Naive thymus-derived CD4-positive, alpha-beta T cell (primary cell): ENCODE results near the gene CDH4. TPM values are rescaled to one million over a fixed set of nuclear protein-coding genes. Genes with fewer than 3 reads are reported as not detected.
"Not testable (repeated sequence)": the region's sequence is repeated elsewhere in the genome, so short reads cannot be mapped to it uniquely, and the experiment has no call there.

Source experiments
- ATAC-seq: fragments of 150-1000 bp; cut with Tn5 transposase; 2 replicates; pipeline ENCODE4 v1.10.0; 2021; ENCODE audit warnings: mild to moderate bottlenecking, moderate library complexity
- CTCF ChIA-PET: fragments of 350-600 bp; sonication (Branson Sonifier 250); formaldehyde crosslinking; loops from one replicate; lab custom pipeline; 2021; ENCODE audit warnings: antibody characterized with exemption; lab: Charles Lee
- POLR2A ChIA-PET: fragments of 350-600 bp; sonication (Branson Sonifier 250); formaldehyde crosslinking; loops from one replicate; lab custom pipeline; 2021; ENCODE audit warnings: antibody characterized with exemption, inconsistent platforms; lab: Charles Lee
- DNase-seq, 9 donors: peaks; one replicate each; pipeline versions ENCODE4 v3.0.0 to v3.0.0-alpha.2; 2020 to 2022; ENCODE audit warnings: mixed read lengths in 1 of 9
- H3K27ac ChIP-seq: one replicate; pipeline ENCODE4 v1.7.0; 2013; ENCODE audit warnings: mild to moderate bottlenecking, low read depth, low read length, moderate library complexity
- H3K27me3 ChIP-seq, 2 donors: one replicate each; pipeline ENCODE4 v1.7.0; 2013; ENCODE audit warnings: low read length in 2 of 2, mild to moderate bottlenecking in 2 of 2, moderate library complexity in 2 of 2; ENCODE audit not compliant: control insufficient read depth in 2 of 2, insufficient read depth in 2 of 2
- H3K36me3 ChIP-seq, 3 experiments: 1 replicate in 2 of 3; 2 replicates in 1 of 3; pipeline ENCODE4 v1.7.0; 2013; ENCODE audit warnings: low read length in 3 of 3, mild to moderate bottlenecking in 3 of 3, moderate library complexity in 1 of 3; ENCODE audit not compliant: insufficient read depth in 3 of 3, control insufficient read depth in 2 of 3
- H3K4me1 ChIP-seq, 2 donors: one replicate each; pipeline ENCODE4 v1.7.0; 2013; ENCODE audit warnings: low read length in 2 of 2, mild to moderate bottlenecking in 2 of 2, moderate library complexity in 1 of 2; ENCODE audit not compliant: control insufficient read depth in 2 of 2, insufficient read depth in 2 of 2
- H3K4me3 ChIP-seq: 2 replicates; pipeline ENCODE4 v1.7.0; 2013; ENCODE audit warnings: mild to moderate bottlenecking, low read length
- H3K9me3 ChIP-seq, 3 experiments: 1 replicate in 2 of 3; 2 replicates in 1 of 3; pipeline ENCODE4 v1.7.0; 2013; ENCODE audit warnings: low read length in 3 of 3; ENCODE audit not compliant: control insufficient read depth in 2 of 3
- H3K27ac Mint-ChIP-seq, 9 donors: one replicate each; pipeline ENCODE4 v1.8.0; 2020 to 2022; ENCODE audit warnings: mixed read lengths in 9 of 9, mild to moderate bottlenecking in 8 of 9, moderate library complexity in 5 of 9, inconsistent platforms in 2 of 9
- H3K27me3 Mint-ChIP-seq, 5 donors: one replicate each; pipeline ENCODE4 v1.8.0; 2021 to 2022; ENCODE audit warnings: mixed read lengths in 5 of 5, mild to moderate bottlenecking in 1 of 5
- H3K36me3 Mint-ChIP-seq, 5 donors: one replicate each; pipeline ENCODE4 v1.8.0; 2020 to 2022; ENCODE audit warnings: mixed read lengths in 5 of 5, mild to moderate bottlenecking in 3 of 5, inconsistent platforms in 1 of 5
- H3K4me1 Mint-ChIP-seq, 7 donors: one replicate each; pipeline ENCODE4 v1.8.0; 2020 to 2022; ENCODE audit warnings: mixed read lengths in 7 of 7, mild to moderate bottlenecking in 3 of 7, inconsistent platforms in 1 of 7
- H3K4me3 Mint-ChIP-seq, 10 donors: one replicate each; pipeline ENCODE4 v1.8.0; 2020 to 2022; ENCODE audit warnings: mild to moderate bottlenecking in 10 of 10, mixed read lengths in 10 of 10, moderate library complexity in 6 of 10, inconsistent platforms in 2 of 10
- H3K9me3 Mint-ChIP-seq, 11 donors: one replicate each; pipeline ENCODE4 v1.8.0; 2020 to 2022; ENCODE audit warnings: mixed read lengths in 11 of 11, mild to moderate bottlenecking in 4 of 11, inconsistent platforms in 1 of 11, moderate library complexity in 1 of 11
- intact Hi-C, 2 donors: fragments of 100-400 bp; cut with micrococcal nuclease; formaldehyde crosslinking; loops; one replicate each; pipeline ENCODE4 v1.15.1; 2023
- polyA plus RNA-seq, 2 donors: library from polyadenylated mRNA; unstranded; fragments of 300-500 nt; fragmentation: Illumina TruSeq; gene quantifications; one replicate each; pipeline ENCODE4 v1.2.3, GENCODE V29; 2021
- total RNA-seq, 6 experiments: library from RNA in 5 of 6; stranded (reverse) in 5 of 6; gene quantifications; 1 replicate in 5 of 6; 2 replicates in 1 of 6; pipeline ENCODE4 v1.2.3 and lab custom pipeline; 2021 to 2026

The CDH4 gene
- total and polyA plus RNA-seq, 7 experiments from 2014 or later = 0.05 to 0.43 (median 0.14) TPM; not detected in 1

DNA sequence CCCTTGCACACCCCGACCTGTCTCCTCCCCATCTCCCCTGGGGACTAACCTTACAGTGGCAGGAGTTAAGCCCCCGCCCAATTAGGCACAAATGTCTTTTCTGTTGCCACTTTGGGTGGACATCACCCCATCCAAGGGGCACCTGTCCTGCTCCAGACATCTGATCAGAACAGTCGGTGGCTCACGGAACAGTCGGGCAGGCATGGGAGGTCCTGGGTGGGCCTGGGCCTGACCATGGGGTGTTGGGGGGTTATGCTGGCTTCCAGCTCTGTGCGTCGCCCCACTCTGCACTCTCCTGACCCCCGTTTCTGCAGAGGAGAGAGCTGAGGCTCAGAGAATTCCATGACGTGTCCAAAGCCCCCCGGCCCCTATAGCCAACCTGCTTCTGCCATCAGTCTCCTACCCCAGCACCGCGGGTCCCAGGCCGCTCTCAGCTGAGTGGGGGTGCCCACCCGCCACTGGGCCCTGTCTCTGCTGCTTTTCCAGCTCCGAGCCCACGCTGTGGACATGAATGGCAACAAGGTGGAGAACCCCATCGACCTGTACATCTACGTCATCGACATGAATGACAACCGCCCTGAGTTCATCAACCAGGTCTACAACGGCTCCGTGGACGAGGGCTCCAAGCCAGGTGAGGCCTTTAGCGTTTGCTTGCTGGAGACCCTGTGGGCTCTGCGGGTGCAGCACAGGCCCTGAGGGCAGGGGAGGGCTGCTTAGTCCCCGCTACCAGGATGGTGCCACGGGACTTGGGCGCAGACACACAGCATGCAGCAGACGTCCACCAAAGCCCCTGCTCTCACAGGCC is 600.4 kb downstream of the CDH4 start:
- no peaks in the 10 kb centered on the region for H3K36me3 Mint-ChIP-seq
- H3K27ac Mint-ChIP-seq = no peak overlapping the region
- Histone ChIP-seq H3K27me3 (no peaks in the 10 kb centered on the region), H3K4me1 (no peaks in the 10 kb centered on the region), H3K27ac (no peak overlapping the region), H3K9me3 (no peaks in the 10 kb centered on the region), H3K4me3 (no peak overlapping the region), H3K36me3 (no peaks in the 10 kb centered on the region)
- peaks cover 0 to 5% (median 0%) of the 10 kb centered on the region in 5 donors for H3K27me3 Mint-ChIP-seq
- ChIA-PET POLR2A (no interaction called here), CTCF (no interaction called here)
- no peak overlapping the region for H3K4me3 Mint-ChIP-seq
- H3K9me3 Mint-ChIP-seq = peaks cover 0 to 4% (median 0%) of the 10 kb centered on the region in 11 donors
- DNase-seq = no peak
- no peaks in the 10 kb centered on the region for H3K4me1 Mint-ChIP-seq
- intact Hi-C loops = no loop called here
- no peak for ATAC-seq

GRCh38 chr20:61853073-61854005 is 601.3 kb downstream of the CDH4 start:
- POLR2A ChIA-PET = no interaction called here
- H3K9me3 ChIP-seq = no peaks in the 10 kb centered on the region
- H3K36me3 ChIP-seq = no peaks in the 10 kb centered on the region
- Mint-ChIP-seq H3K36me3 (no peaks in the 10 kb centered on the region), H3K9me3 (peaks cover 0 to 4% (median 0%) of the 10 kb centered on the region in 11 donors), H3K4me3 (no peak overlapping the region), H3K27me3 (peaks cover 0 to 5% (median 0%) of the 10 kb centered on the region in 5 donors), H3K27ac (no peak overlapping the region), H3K4me1 (no peaks in the 10 kb centered on the region)
- CTCF ChIA-PET = no interaction called here
- intact Hi-C loops = no loop called here
- H3K4me3 ChIP-seq = no peak overlapping the region
- H3K27ac ChIP-seq = no peak overlapping the region
- no peaks in the 10 kb centered on the region for H3K4me1 ChIP-seq
- DNase-seq = no peak
- ATAC-seq = no peak
- no peaks in the 10 kb centered on the region for H3K27me3 ChIP-seq

GRCh38 chr20:61854538-61854937 is 602.5 kb downstream of the CDH4 start:
- H3K4me3 Mint-ChIP-seq, H3K27me3 Mint-ChIP-seq, H3K27me3 ChIP-seq, ATAC-seq, POLR2A ChIA-PET, H3K27ac ChIP-seq, CTCF ChIA-PET, H3K4me1 Mint-ChIP-seq, H3K4me1 ChIP-seq, H3K4me3 ChIP-seq, intact Hi-C loops, H3K36me3 ChIP-seq, DNase-seq, H3K27ac Mint-ChIP-seq, H3K36me3 Mint-ChIP-seq, H3K9me3 Mint-ChIP-seq, H3K9me3 ChIP-seq: not testable (repeated sequence)

GRCh38 chr20:61855286-61855685 is 603.2 kb downstream of the CDH4 start:
- no peaks in the 10 kb centered on the region for H3K4me1 Mint-ChIP-seq
- no peak overlapping the region for H3K4me3 Mint-ChIP-seq
- no peaks in the 10 kb centered on the region for H3K36me3 Mint-ChIP-seq
- H3K36me3 ChIP-seq = no peaks in the 10 kb centered on the region
- no peaks in the 10 kb centered on the region for H3K27me3 ChIP-seq
- ATAC-seq (no peak), DNase-seq (no peak)
- peaks cover 0 to 6% (median 0%) of the 10 kb centered on the region in 5 donors for H3K27me3 Mint-ChIP-seq
- H3K4me1 ChIP-seq = no peaks in the 10 kb centered on the region
- H3K9me3 ChIP-seq = no peaks in the 10 kb centered on the region
- H3K9me3 Mint-ChIP-seq = peaks cover 0 to 2% (median 0%) of the 10 kb centered on the region in 11 donors
- no peak overlapping the region for H3K27ac Mint-ChIP-seq
- ChIA-PET CTCF (no interaction called here), POLR2A (no interaction called here)
- no peak overlapping the region for H3K27ac ChIP-seq
- no peak overlapping the region for H3K4me3 ChIP-seq
- intact Hi-C loops = no loop called here

- Histone ChIP-seq H3K36me3 (no peaks in the 10 kb centered on the region), H3K4me3 (no peak overlapping the region), H3K27me3 (no peaks in the 10 kb centered on the region), H3K9me3 (no peaks in the 10 kb centered on the region), H3K4me1 (no peaks in the 10 kb centered on the region), H3K27ac (no peak overlapping the region)
- ATAC-seq (no peak), DNase-seq (no peak)
- peaks cover 0 to 2% (median 0%) of the 10 kb centered on the region in 11 donors for H3K9me3 Mint-ChIP-seq
- CTCF ChIA-PET = no interaction called here
- H3K4me1 Mint-ChIP-seq = peaks cover 0 to 2% (median 0%) of the 10 kb centered on the region in 7 donors
- no peak overlapping the region for H3K4me3 Mint-ChIP-seq
- intact Hi-C loops = no loop called here
- no peaks in the 10 kb centered on the region for H3K36me3 Mint-ChIP-seq
- POLR2A ChIA-PET = no interaction called here
- H3K27ac Mint-ChIP-seq = no peak overlapping the region
- H3K27me3 Mint-ChIP-seq = peaks cover 0 to 13% (median 4%) of the 10 kb centered on the region in 5 donors
These were observed 604.8 kb downstream of the CDH4 start for GRCh38 chr20:61856626-61857413.

GRCh38 chr20:61857414-61857775 is 605.3 kb downstream of the CDH4 start:
- no peak overlapping the region for H3K4me3 Mint-ChIP-seq
- H3K36me3 Mint-ChIP-seq = no peaks in the 10 kb centered on the region
- ATAC-seq (no peak), DNase-seq (no peak)
- no peak overlapping the region for H3K4me3 ChIP-seq
- no peaks in the 10 kb centered on the region for H3K4me1 ChIP-seq
- intact Hi-C loops = no loop called here
- peaks cover 0 to 2% (median 0%) of the 10 kb centered on the region in 7 donors for H3K4me1 Mint-ChIP-seq
- H3K27ac Mint-ChIP-seq = no peak overlapping the region
- no peaks in the 10 kb centered on the region for H3K36me3 ChIP-seq
- H3K27me3 ChIP-seq = no peaks in the 10 kb centered on the region
- H3K27ac ChIP-seq = no peak overlapping the region
- peaks cover 0 to 13% (median 4%) of the 10 kb centered on the region in 5 donors for H3K27me3 Mint-ChIP-seq
- POLR2A ChIA-PET = no interaction called here
- H3K9me3 Mint-ChIP-seq = peaks cover 0 to 2% (median 0%) of the 10 kb centered on the region in 11 donors
- CTCF ChIA-PET = no interaction called here
- no peaks in the 10 kb centered on the region for H3K9me3 ChIP-seq
